ENCODE results near the gene APOL1. TPM values are rescaled to one million over a fixed set of nuclear protein-coding genes. Genes with fewer than 3 reads are reported as not detected.
A peak's percentile ranks its signal among the peaks of the same experiment; 100 is the strongest.

APOL1 gene
- total RNA-seq, 2 experiments from 2014 or later: 63.0 to 64.0 TPM

DNA sequence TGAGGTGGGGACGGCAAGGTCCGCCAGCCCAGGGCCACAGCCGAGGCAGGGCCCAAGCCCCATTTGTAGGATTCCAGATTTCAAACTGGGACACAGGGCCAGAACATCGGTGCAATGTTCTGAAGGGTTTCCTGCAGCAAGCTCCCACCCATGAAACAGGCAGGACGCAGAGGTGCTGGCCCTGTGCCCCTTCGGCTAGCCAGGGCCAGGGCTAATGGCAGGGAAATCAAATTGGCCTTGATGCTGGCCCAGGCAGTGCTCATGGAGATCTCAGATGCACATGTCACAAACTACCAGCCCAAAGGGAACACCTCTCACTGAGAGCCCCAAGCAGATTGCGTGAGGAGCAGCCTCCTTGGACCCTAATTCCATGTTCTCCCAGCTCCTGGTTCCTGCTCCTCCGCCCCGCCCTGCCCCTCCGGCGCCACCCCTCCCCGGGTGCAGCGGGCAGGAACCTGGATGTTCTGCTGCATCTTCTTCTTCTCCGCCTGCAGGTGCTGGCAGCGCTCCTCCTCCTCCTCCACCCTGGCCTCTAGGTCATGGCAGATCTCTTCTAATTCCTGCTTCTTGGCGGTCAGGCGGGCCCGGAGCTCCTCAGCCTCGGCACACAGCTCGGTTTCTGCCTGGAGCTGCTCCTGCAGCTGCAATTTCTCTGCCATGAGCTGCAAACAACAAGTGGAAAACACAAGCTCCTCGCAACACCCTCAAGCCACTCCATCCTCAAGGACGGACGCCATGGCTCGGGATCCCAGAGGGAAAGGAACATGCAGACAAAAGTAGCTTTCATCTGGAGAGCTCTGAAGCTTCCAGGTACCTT, 47.7 kb downstream of the APOL1 start:
- H3K4me3 Mint-ChIP-seq: no peak overlapping the region
- H3K27me3 Mint-ChIP-seq: no peaks in the 10 kb centered on the region
- peak overlapping the region; percentile 54 for H3K27ac Mint-ChIP-seq
- H3K4me1 Mint-ChIP-seq: peaks cover 19% of the 10 kb centered on the region
- CTCF ChIA-PET: interaction anchor here (0.7 to 3.9 kb wide), 30 partner anchors 8 to 227 kb away, joined by 3 to 43 read pairs (median 5); partner anchors contain the start of genes APOL2 and FOXRED2
- H3K36me3 Mint-ChIP-seq (ENCODE audit: low read depth): peaks cover 89% of the 10 kb centered on the region
- POLR2A ChIA-PET: interaction anchor here (0.7 to 3.3 kb wide), 12 partner anchors 7 to 210 kb away, joined by 3 to 13 read pairs (median 3); no protein-coding TSS in a partner anchor
- H3K9me3 Mint-ChIP-seq: no peaks in the 10 kb centered on the region
- no peak for DNase-seq

DNA sequence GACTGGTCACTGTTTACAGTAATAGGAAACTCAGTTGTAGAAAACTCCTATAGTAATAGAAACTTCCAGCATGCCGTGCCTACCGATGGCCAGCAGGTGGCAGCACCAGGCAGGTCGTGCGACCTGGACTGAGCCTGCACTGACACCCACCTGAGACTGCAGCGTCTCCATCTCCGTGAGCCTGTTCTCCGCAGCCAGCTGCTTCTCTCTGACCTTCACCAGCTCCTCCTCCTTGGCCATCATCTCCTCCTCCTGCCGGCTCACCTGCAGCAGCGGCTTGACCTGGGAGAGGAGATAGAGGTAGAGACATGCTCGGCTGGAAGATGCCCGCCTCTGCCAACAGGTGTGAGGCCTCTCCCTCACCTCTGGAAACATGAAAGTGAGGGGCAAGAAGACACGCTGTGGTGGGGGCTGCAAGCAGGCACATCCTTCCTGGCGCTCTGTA, 48.5 kb downstream of the APOL1 start:
- Mint-ChIP-seq H3K4me1 (peaks cover 16% of the 10 kb centered on the region), H3K9me3 (no peaks in the 10 kb centered on the region), H3K27ac (peak overlapping the region; percentile 54), H3K27me3 (no peaks in the 10 kb centered on the region), H3K36me3 (ENCODE audit: low read depth) (peaks cover 91% of the 10 kb centered on the region), H3K4me3 (no peak overlapping the region)
- ChIA-PET CTCF (interaction anchor here (0.6 to 3.9 kb wide), 31 partner anchors 8 to 227 kb away, joined by 3 to 43 read pairs (median 5); partner anchors contain the start of genes APOL2 and FOXRED2), POLR2A (interaction anchor here (0.7 to 3.3 kb wide), 10 partner anchors 8 to 152 kb away, joined by 3 to 13 read pairs (median 4); no protein-coding TSS in a partner anchor)
- DNase-seq: peak; percentile 84

DNA sequence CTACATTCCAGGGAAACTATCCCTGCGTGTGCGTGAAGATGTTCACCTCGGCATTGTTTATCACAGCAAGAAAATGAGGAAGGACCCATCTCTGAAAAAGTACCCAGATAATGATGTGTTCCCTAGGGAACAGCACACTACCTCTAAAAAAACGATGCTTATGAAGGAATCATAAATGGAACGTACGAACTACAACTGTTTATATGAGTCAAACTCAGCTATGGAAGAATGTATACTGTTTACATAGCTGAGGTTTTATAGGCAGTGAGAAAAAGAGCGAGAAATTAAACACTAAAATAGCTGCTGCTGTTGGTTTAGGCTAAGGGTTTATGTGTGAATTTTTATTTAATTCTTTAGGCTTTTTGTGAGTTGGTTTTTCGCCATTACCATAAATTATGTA, 48.9 kb downstream of the APOL1 start:
- Mint-ChIP-seq H3K4me1 (peaks cover 16% of the 10 kb centered on the region), H3K9me3 (no peaks in the 10 kb centered on the region), H3K36me3 (ENCODE audit: low read depth) (peaks cover 93% of the 10 kb centered on the region), H3K4me3 (no peak overlapping the region), H3K27ac (peak overlapping the region; percentile 54), H3K27me3 (no peaks in the 10 kb centered on the region)
- ChIA-PET CTCF (interaction anchor here (0.6 to 3.9 kb wide), 24 partner anchors 9 to 226 kb away, joined by 3 to 43 read pairs (median 5); partner anchors contain the start of gene APOL2), POLR2A (interaction anchor here (0.7 to 3.3 kb wide), 9 partner anchors 9 to 151 kb away, joined by 3 to 13 read pairs (median 4); no protein-coding TSS in a partner anchor)
- no peak for DNase-seq

DNA sequence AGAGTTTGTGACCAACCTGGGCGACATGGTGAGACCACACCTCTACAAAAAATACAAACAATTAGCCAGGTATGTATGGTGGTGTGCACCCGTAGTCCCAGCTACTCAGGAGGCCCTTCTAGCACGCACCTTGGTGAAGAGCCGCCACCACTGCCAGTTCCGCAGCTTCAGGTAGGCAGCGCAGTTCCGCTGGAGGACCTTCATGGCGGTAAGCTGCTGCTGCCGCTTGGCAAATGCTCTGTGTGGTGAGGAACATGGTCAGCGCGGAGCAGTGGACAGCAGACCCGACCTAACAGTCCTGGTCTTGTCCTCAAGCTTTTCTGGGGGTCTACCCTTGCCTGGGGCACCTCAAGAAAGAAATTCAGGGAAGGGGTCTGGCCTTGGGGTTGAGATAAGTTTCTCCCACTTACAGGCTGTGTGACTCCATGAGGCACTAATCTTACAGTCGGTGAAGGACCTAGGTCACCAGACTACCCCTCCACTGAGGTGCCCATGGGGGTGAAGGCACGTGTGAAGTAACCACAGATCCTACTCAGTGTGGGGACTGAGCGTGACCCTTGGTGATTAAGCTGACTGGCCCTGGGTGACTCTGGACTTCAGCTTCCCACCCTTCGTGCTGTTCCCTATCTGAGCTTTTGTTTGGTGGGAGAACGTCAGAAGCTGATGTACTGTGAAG, 49.6 kb downstream of the APOL1 start:
- H3K36me3 Mint-ChIP-seq (ENCODE audit: low read depth): peaks cover 93% of the 10 kb centered on the region
- H3K27ac Mint-ChIP-seq: no peak overlapping the region
- H3K4me1 Mint-ChIP-seq: peaks cover 14% of the 10 kb centered on the region
- POLR2A ChIA-PET: interaction anchor here (0.6 to 3.3 kb wide), 11 partner anchors 9 to 191 kb away, joined by 3 to 13 read pairs (median 4); no protein-coding TSS in a partner anchor
- H3K9me3 Mint-ChIP-seq: no peaks in the 10 kb centered on the region
- DNase-seq: no peak
- H3K4me3 Mint-ChIP-seq: no peak overlapping the region
- H3K27me3 Mint-ChIP-seq: no peaks in the 10 kb centered on the region
- CTCF ChIA-PET: interaction anchor here (0.7 to 3.9 kb wide), 10 partner anchors 10 to 226 kb away, joined by 3 to 43 read pairs (median 8); no protein-coding TSS in a partner anchor

DNA sequence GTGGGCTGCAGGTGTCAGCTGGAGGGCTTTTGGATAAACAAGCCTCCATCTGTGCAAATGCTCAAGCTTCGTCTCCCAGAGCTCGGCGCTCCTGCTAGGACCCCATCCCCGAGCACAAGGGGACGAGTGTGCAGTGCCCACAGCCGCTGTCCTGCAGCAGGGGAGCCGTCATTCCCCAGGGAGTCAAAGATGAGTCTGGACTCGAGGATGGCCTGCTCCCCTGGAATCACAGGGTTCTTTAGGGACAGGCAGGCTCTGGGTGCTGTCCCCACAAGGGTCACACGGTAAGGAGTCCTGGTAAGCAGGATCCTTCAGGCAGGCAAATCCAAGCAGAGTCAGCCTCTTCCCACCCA, 50.2 kb downstream of the APOL1 start:
- DNase-seq: no peak
- Mint-ChIP-seq H3K4me3 (no peak overlapping the region), H3K36me3 (ENCODE audit: low read depth) (peaks cover 90% of the 10 kb centered on the region), H3K4me1 (peaks cover 14% of the 10 kb centered on the region), H3K27ac (no peak overlapping the region), H3K27me3 (no peaks in the 10 kb centered on the region), H3K9me3 (no peaks in the 10 kb centered on the region)
- CTCF ChIA-PET: interaction anchor here (3.0 to 3.9 kb wide), 2 partner anchors 10 to 166 kb away, joined by 16 to 43 read pairs; no protein-coding TSS in a partner anchor
- POLR2A ChIA-PET: interaction anchor here (0.6 to 3.3 kb wide), 8 partner anchors 8 to 191 kb away, joined by 3 to 13 read pairs (median 4); no protein-coding TSS in a partner anchor

DNA sequence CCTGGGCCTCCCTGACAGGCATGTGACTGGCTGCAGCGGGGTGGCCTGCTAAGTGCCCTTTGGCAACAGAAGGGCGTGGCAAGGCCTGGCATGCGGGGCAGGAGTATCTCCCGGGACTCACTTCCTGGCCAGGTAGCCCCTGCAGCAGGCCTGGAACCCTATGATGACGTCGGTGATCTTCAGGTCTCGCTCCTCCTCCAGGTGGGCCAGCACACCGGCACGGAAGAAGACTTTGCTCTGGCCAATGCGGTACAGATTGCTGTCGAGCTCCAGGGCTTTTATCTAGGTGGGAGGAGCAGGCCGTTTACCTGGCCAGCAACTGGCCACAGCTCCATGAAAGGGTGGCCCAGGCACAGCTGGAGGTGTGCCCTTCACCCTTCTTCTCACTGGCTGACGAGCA, 50.9 kb downstream of the APOL1 start:
- CTCF ChIA-PET: no interaction called here

DNA sequence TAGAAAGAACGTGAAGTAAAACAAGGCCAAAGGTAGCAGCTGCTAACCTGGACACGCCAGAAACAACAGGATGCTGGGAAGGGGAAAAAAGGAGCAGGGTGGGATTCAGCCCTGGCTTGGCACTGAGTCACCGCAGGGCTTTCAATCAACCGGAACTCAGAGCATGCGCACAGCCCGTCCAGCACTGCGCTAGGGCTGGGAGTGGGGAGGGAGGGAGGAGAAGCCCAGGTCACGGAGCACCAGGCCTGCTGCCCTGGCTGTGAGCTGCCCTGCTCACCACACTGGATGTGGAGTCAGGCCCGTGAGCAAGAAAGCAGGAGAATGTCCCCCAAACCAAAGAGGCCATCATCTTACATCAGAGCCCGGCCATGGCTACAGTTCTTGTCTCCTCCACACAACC, 51.5 kb downstream of the APOL1 start:
- ChIA-PET CTCF (no interaction called here), POLR2A (interaction anchor here (0.6 to 1.3 kb wide), 4 partner anchors 15 to 177 kb away, joined by 3 read pairs; partner anchors contain the start of gene TXN2)
- peaks cover 89% of the 10 kb centered on the region for H3K36me3 Mint-ChIP-seq (ENCODE audit: low read depth)
- H3K27ac Mint-ChIP-seq: peak overlapping the region; percentile 33
- no peaks in the 10 kb centered on the region for H3K27me3 Mint-ChIP-seq
- H3K4me1 Mint-ChIP-seq: peaks cover 19% of the 10 kb centered on the region
- H3K4me3 Mint-ChIP-seq: no peak overlapping the region
- no peak for DNase-seq
- no peaks in the 10 kb centered on the region for H3K9me3 Mint-ChIP-seq

More for the DNA sequence above, 50.9 kb downstream of the APOL1 start:
- no peaks in the 10 kb centered on the region for H3K9me3 Mint-ChIP-seq
- POLR2A ChIA-PET: interaction anchor here (0.6 to 1.6 kb wide), 5 partner anchors 15 to 190 kb away, joined by 3 to 5 read pairs (median 3); partner anchors contain the start of gene TXN2
- peaks cover 19% of the 10 kb centered on the region for H3K4me1 Mint-ChIP-seq
- H3K36me3 Mint-ChIP-seq (ENCODE audit: low read depth): peaks cover 89% of the 10 kb centered on the region
- H3K27me3 Mint-ChIP-seq: no peaks in the 10 kb centered on the region
- H3K27ac Mint-ChIP-seq: peak overlapping the region; percentile 33
- H3K4me3 Mint-ChIP-seq: no peak overlapping the region
- no peak for DNase-seq

DNA sequence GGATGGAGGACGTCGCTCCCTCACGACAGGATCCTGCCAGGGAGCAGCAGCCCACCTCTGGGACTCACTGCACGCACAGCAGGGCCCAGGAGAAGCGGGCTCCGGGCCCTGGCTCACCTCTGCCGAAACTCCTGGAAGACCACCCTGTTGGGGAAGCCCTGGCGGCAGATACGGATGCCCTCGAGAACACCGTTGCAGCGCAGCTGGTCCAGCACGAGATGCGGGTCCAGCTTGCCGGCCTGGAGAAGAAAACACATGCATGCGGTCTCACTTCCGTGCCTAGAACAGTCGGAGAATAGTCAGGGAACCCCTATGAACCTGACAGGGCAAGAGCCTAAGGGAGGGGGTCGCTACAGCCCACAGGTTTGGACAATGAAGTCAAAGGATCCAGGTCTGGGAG, 52.9 kb downstream of the APOL1 start:
- ChIA-PET POLR2A (interaction anchor here (1.2 kb wide), 1 partner anchor 157 kb away, joined by 3 read pairs; no protein-coding TSS in a partner anchor), CTCF (interaction anchor here (1.1 kb wide), 1 partner anchor 19 kb away, joined by 3 read pairs; no protein-coding TSS in a partner anchor)
- Mint-ChIP-seq H3K27me3 (no peaks in the 10 kb centered on the region), H3K36me3 (ENCODE audit: low read depth) (peaks cover 83% of the 10 kb centered on the region), H3K9me3 (no peaks in the 10 kb centered on the region), H3K4me3 (no peak overlapping the region), H3K4me1 (peaks cover 17% of the 10 kb centered on the region), H3K27ac (no peak overlapping the region)
- DNase-seq: no peak

DNA sequence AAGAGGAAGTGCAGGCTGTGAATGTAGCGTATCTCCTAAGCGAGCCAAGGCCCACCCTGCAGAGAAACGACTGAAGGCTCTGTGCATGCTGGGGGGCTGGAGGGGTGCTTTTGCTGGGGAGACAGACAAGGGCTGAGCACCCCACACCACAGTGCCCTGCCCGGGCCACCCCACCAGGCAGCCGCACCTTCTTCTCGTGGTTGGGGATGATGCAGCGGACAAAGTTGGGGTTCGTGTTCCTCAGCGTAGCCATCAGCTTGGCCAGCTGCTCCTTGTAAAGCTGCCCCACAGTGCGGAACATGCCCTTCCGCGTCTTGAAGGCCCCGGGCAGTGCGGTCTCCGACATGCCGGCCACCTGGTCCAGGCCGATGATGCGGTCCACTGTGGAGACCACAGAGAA, 53.3 kb downstream of the APOL1 start:
- Mint-ChIP-seq H3K36me3 (ENCODE audit: low read depth) (peaks cover 83% of the 10 kb centered on the region), H3K4me1 (peaks cover 15% of the 10 kb centered on the region), H3K27me3 (no peaks in the 10 kb centered on the region), H3K4me3 (no peak overlapping the region), H3K9me3 (no peaks in the 10 kb centered on the region), H3K27ac (no peak overlapping the region)
- no peak for DNase-seq
- POLR2A ChIA-PET: interaction anchor here (1.2 to 1.4 kb wide), 3 partner anchors 13 to 164 kb away, joined by 3 read pairs; no protein-coding TSS in a partner anchor
- CTCF ChIA-PET: interaction anchor here (1.1 kb wide), 1 partner anchor 20 kb away, joined by 3 read pairs; no protein-coding TSS in a partner anchor

DNA sequence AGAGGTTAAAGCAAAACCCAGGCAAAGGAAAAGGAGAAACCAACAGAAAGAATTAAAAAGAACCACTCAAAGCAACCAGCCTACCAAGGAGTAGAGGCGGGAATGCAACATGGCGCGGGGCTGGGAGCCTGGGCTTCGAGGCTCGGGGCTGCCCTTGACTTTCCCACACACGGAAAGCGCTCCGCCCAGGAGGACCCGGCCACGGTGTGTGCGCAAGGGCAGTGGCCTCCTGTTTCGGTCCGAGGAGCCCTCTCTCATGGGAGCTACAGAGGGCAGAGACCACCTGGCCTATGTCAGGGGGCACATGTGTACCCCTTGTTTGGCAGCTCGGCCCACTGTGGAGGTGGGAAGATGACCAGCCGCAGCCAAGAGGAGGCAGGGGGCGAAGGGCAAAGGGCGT, 55.9 kb downstream of the APOL1 start:
- H3K36me3 Mint-ChIP-seq (ENCODE audit: low read depth): peaks cover 81% of the 10 kb centered on the region
- no peaks in the 10 kb centered on the region for H3K9me3 Mint-ChIP-seq
- no peak for DNase-seq
- H3K4me1 Mint-ChIP-seq: peaks cover 6% of the 10 kb centered on the region
- no peak overlapping the region for H3K4me3 Mint-ChIP-seq
- no peaks in the 10 kb centered on the region for H3K27me3 Mint-ChIP-seq
- ChIA-PET POLR2A (interaction anchor here (1.5 kb wide), 1 partner anchor 13 kb away, joined by 4 read pairs; no protein-coding TSS in a partner anchor), CTCF (interaction anchor here (1.1 kb wide), 1 partner anchor 162 kb away, joined by 4 read pairs; no protein-coding TSS in a partner anchor)
- H3K27ac Mint-ChIP-seq: no peak overlapping the region

DNA sequence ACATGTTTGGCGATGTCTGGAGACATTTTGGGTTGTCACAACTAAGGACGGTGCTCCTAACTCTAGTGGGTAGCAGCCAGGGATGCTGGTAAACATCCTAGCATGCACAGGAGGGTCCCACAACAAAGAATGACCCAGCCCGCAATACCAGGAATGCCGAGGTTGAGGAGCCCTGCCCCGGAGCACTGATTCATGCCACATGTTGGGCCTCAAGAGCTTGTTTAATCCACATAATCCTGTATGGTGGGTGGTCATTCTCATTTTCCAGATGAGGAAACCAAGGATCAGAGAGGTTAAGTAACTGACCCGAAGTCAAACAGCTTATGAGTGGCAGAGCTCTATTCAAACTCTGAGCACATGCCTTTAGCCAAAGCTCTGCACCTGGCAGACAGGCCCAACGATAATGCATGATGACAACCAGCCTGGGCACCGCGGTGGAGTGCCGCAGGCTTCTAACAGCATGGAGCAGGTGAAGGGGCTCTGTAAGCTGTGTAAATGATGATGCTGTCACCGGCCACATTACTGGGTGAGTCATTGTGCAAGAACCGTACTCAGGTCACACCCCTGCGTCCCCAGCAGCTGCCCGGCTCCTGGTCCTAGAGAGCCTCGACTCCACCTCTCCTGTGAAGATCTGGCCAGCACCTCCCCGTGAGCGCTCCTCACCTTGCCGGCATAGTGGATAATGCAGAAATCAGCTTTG, 58.6 kb downstream of the APOL1 start:
- H3K36me3 Mint-ChIP-seq (ENCODE audit: low read depth): peaks cover 74% of the 10 kb centered on the region
- no peak for DNase-seq
- peaks cover 5% of the 10 kb centered on the region for H3K4me1 Mint-ChIP-seq
- POLR2A ChIA-PET: interaction anchor here (0.8 to 1.2 kb wide), 3 partner anchors 9 to 14 kb away, joined by 3 to 4 read pairs (median 3); no protein-coding TSS in a partner anchor
- H3K4me3 Mint-ChIP-seq: no peak overlapping the region
- no peaks in the 10 kb centered on the region for H3K9me3 Mint-ChIP-seq
- H3K27ac Mint-ChIP-seq: no peak overlapping the region
- CTCF ChIA-PET: interaction anchor here (1.9 kb wide), 1 partner anchor 159 kb away, joined by 6 read pairs; no protein-coding TSS in a partner anchor
- H3K27me3 Mint-ChIP-seq: no peaks in the 10 kb centered on the region

DNA sequence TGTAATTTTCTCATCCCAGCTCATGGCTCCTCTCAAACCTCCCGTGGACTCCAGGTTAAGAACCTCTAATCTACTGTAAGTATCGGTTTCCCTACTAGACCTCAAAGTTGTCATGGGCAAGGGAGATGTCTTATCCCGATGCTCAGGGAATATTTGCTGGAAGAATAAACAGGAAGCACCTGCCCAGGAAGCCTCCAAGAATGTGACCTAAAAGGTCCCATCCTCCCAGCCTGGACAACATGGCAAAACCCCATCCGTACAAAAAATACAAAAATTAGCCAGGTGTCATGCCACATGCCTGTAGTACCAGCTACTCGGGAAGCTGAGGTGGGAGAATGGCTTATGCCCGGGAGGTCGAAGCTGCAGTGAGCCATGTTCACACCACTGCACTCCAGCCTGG, 62.4 kb downstream of the APOL1 start:
- Mint-ChIP-seq H3K27me3 (no peaks in the 10 kb centered on the region), H3K4me3 (no peak overlapping the region), H3K36me3 (ENCODE audit: low read depth) (peaks cover 82% of the 10 kb centered on the region), H3K27ac (peak overlapping the region; percentile 2), H3K4me1 (no peaks in the 10 kb centered on the region), H3K9me3 (no peaks in the 10 kb centered on the region)
- POLR2A ChIA-PET: interaction anchor here (1.6 kb wide), 1 partner anchor 16 kb away, joined by 5 read pairs; no protein-coding TSS in a partner anchor
- CTCF ChIA-PET: interaction anchor here (0.6 to 1.7 kb wide), 3 partner anchors 12 to 59 kb away, joined by 3 to 11 read pairs (median 3); no protein-coding TSS in a partner anchor
- no peak for DNase-seq

All from activated CD4-positive, alpha-beta memory T cell treated with anti-CD3 and anti-CD28 coated beads, Interleukin-2, amount 10 ng/mL, durations not matched to agents 7 days and 5 days (primary cell).